Ovary (tissue), 9 donors: ENCODE data around the gene PARD3B. TPM values are rescaled to one million over a fixed set of nuclear protein-coding genes. Genes with fewer than 3 reads are reported as not detected.

Experiments
- DNase-seq, 5 donors: peaks; one replicate each; pipeline ENCODE4 v3.0.0-alpha.2; 2019 to 2020
- H3K27ac ChIP-seq, 2 donors: fragments of 200-600 bp; one replicate each; pipeline versions ENCODE4 v1.5.1 to v1.8.0; 2019 to 2022
- H3K27me3 ChIP-seq: fragments of 200-600 bp; one replicate; pipeline ENCODE4 v1.8.0; 2022
- H3K36me3 ChIP-seq: fragments of 200-600 bp; sonication (generic); one replicate; pipeline ENCODE4 v1.5.1; 2019
- H3K4me1 ChIP-seq: one replicate; pipeline ENCODE4 v1.8.1; 2013; ENCODE audit warnings: mild to moderate bottlenecking, moderate library complexity; ENCODE audit not compliant: insufficient read depth
- H3K4me3 ChIP-seq: fragments of 200-600 bp; sonication (generic); one replicate; pipeline ENCODE4 v1.5.1; 2017
- H3K9me3 ChIP-seq, 2 donors: fragments of 200-600 bp in 1 of 2; sonication (generic) in 1 of 2; one replicate each; pipeline versions ENCODE4 v1.5.1 to v1.8.1; 2013 to 2019; ENCODE audit warnings: mild to moderate bottlenecking in 1 of 2, moderate library complexity in 1 of 2
- CTCF ChIP-seq, 3 donors: fragments of 450-650 bp in 2 of 3; fragments of 200-600 bp in 1 of 3; IDR thresholded peaks; one replicate each; pipeline versions ENCODE4 v1.5.1 to v1.8.0; 2016 to 2022; ENCODE audit warnings: antibody characterized with exemption in 3 of 3, mild to moderate bottlenecking in 1 of 3
- EP300 ChIP-seq: sonication (generic); formaldehyde crosslinking; IDR thresholded peaks from one replicate; pipeline ENCODE4 v1.6.1; 2017; ENCODE audit warnings: antibody characterized with exemption
- POLR2A ChIP-seq: fragments of 450-650 bp; IDR thresholded peaks from one replicate; pipeline ENCODE4 v1.6.1; 2017; ENCODE audit warnings: antibody characterized with exemption, mild to moderate bottlenecking, moderate library complexity
- WGBS, 3 donors: extraction: QIAGEN DNeasy Blood & Tissue Kit in 1 of 3; methylation state at CpG; one replicate each; pipeline versions ENCODE4 v1.1.5 to v1.1.7; 2013 to 2017; 5-methylcytosine and 5-hydroxymethylcytosine counted together
- intact Hi-C, 4 donors: fragments of 100-400 bp; cut with DNase I; formaldehyde crosslinking; loops; one replicate each; pipeline versions ENCODE4 v1.11.0 to v1.15.1; 2022 to 2023
- polyA plus RNA-seq, 2 donors: library from polyadenylated mRNA; stranded (reverse); fragments of 200-250 nt in 1 of 2; fragments of 350-450 nt in 1 of 2; fragmentation: Illumina TruSeq in 1 of 2; extraction: RNeasy Lipid Tissue Mini Kit (QIAGEN cat#74804) in 1 of 2; gene quantifications; one replicate each; pipeline ENCODE4 v1.2.3, GENCODE V29; 2013 to 2014
- total RNA-seq, 7 donors: library from RNA; depleted of rRNA in 2 of 7; stranded (reverse); fragments of >200 nt in 2 of 7; fragmentation: NEBNext Ultra II Directional in 3 of 7; extraction: Animal tissue kit (Norgen Biotek cat#: 25700) in 3 of 7; gene quantifications; one replicate each; pipeline versions ENCODE4 v1.1.0 to v1.2.4, GENCODE V29; 2016 to 2023
- donor health status: DM: no; HTN: no; CAD: no; lungs with moderate emphysema.
- donor health status: DM: no; HTN: no; CAD: no.
- donor health status: Bipolar disorder and iron deficiency.
- donor health status: DM: yes; HTN: yes; CAD: no.
- donor health status: DM: no; HTN: no; CAD: no.
- donor health status: DM: yes; HTN: yes; CAD: no.

The PARD3B gene
- total and polyA plus RNA-seq, 9 donors, result 8.2 to 46.6 (median 28.7) TPM

GRCh38 chr2:205543937-205544702 is 998.8 kb downstream of the PARD3B start:
- no peak overlapping the region for H3K4me3 ChIP-seq
- intact Hi-C loops, result no loop called here
- 40 to 53% (median 44%) methylated on average over 2 of the region's 2 CpGs for WGBS, 3 donors
- no peak for DNase-seq
- no peaks in the 10 kb centered on the region for H3K36me3 ChIP-seq
- no peak overlapping the region for H3K27ac ChIP-seq
- H3K9me3 ChIP-seq, result no peaks in the 10 kb centered on the region
- TF ChIP-seq EP300, result no peak
- TF ChIP-seq CTCF (IDR thresholded peaks at IDR 0.05), result no peak
- TF ChIP-seq POLR2A, result no peak
- H3K4me1 ChIP-seq, result peaks cover 1% of the 10 kb centered on the region
- no peaks in the 10 kb centered on the region for H3K27me3 ChIP-seq

GRCh38 chr2:205545971-205546816 is 1000.9 kb downstream of the PARD3B start:
- Histone ChIP-seq H3K36me3 (no peaks in the 10 kb centered on the region), H3K4me3 (no peak overlapping the region), H3K27me3 (no peaks in the 10 kb centered on the region), H3K9me3 (no peaks in the 10 kb centered on the region), H3K4me1 (no peaks in the 10 kb centered on the region), H3K27ac (no peak overlapping the region)
- TF ChIP-seq EP300, result no peak
- no peak for TF ChIP-seq CTCF (IDR thresholded peaks at IDR 0.05)
- no peak for TF ChIP-seq POLR2A
- no peak for DNase-seq
- intact Hi-C loops, result no loop called here
- WGBS, 3 donors, result 45 to 49% (median 48%) methylated on average over 7 of the region's 7 CpGs

GRCh38 chr2:205555566-205556230 is 1010.4 kb downstream of the PARD3B start:
- Histone ChIP-seq H3K4me1 (no peaks in the 10 kb centered on the region), H3K27ac (no peak overlapping the region), H3K4me3 (no peak overlapping the region), H3K27me3 (no peaks in the 10 kb centered on the region), H3K9me3 (no peaks in the 10 kb centered on the region), H3K36me3 (no peaks in the 10 kb centered on the region)
- intact Hi-C loops, result no loop called here
- TF ChIP-seq CTCF (IDR thresholded peaks at IDR 0.05) (no peak), POLR2A (no peak), EP300 (no peak)
- no peak for DNase-seq
- WGBS, 3 donors, result 92 to 93% (median 93%) methylated on average over 10 of the region's 10 CpGs

- 92 to 95% (median 94%) methylated on average over 5 of the region's 5 CpGs for WGBS, 3 donors
- intact Hi-C loops, result no loop called here
- H3K36me3 ChIP-seq, result no peaks in the 10 kb centered on the region
- no peaks in the 10 kb centered on the region for H3K4me1 ChIP-seq
- TF ChIP-seq POLR2A (no peak), CTCF (IDR thresholded peaks at IDR 0.05) (no peak), EP300 (no peak)
- DNase-seq, result no peak
- no peak overlapping the region for H3K27ac ChIP-seq
- H3K4me3 ChIP-seq, result no peak overlapping the region
- no peaks in the 10 kb centered on the region for H3K9me3 ChIP-seq
- no peaks in the 10 kb centered on the region for H3K27me3 ChIP-seq
Observed at GRCh38 chr2:205556357-205556756, 1011.1 kb downstream of the PARD3B start.
